PC-3 (cell line): ENCODE results near the gene GTPBP8.

Source experiments
- CTCF ChIP-seq: fragments of 300-600 bp; sonication (generic); conservative IDR thresholded peaks from 2 replicates; pipeline ENCODE4 v1.5.1; 2017; ENCODE audit warnings: antibody characterized with exemption, low read depth, mild to moderate bottlenecking, low read length
- EZH2 ChIP-seq: fragments of 300-600 bp; sonication (generic); IDR thresholded peaks from one replicate; pipeline ENCODE4 v1.6.1; 2017; ENCODE audit warnings: antibody characterized with exemption, mild to moderate bottlenecking, low read length; ENCODE audit not compliant: unreplicated experiment
- EZH2phosphoT487 ChIP-seq: fragments of 300-600 bp; sonication (generic); IDR thresholded peaks from 2 replicates; pipeline ENCODE4 v1.6.1; 2018; ENCODE audit warnings: mild to moderate bottlenecking, antibody characterized with exemption, low read length, borderline replicate concordance

GRCh38 chr3:113021471-113021870 is 30.7 kb downstream of the GTPBP8 start:
- no peak for TF ChIP-seq CTCF
- TF ChIP-seq EZH2: no peak
- no peak for TF ChIP-seq EZH2phosphoT487
